IPS DF 6.9 (cell line): ENCODE measurements around the gene TVP23C.
A peak's percentile ranks its signal among the peaks of the same experiment; 100 is the strongest.
"Not testable (repeated sequence)": the region's sequence is repeated elsewhere in the genome, so short reads cannot be mapped to it uniquely, and the experiment has no call there.

Experiments
- DNase-seq: peaks from one replicate; pipeline ENCODE4 v3.0.0-alpha.2; 2013; ENCODE audit warnings: low read depth, low spot score
- H3K27ac ChIP-seq: one replicate; pipeline ENCODE4 v1.5.1; 2013; ENCODE audit warnings: low read length, control low read depth
- H3K27me3 ChIP-seq: 2 replicates; pipeline ENCODE4 v1.6.1; 2013; ENCODE audit warnings: mild to moderate bottlenecking, low read length; ENCODE audit not compliant: control insufficient read depth, insufficient read depth
- H3K36me3 ChIP-seq: 2 replicates; pipeline ENCODE4 v1.6.1; 2013; ENCODE audit warnings: low read length; ENCODE audit not compliant: control insufficient read depth, insufficient read depth
- H3K4me1 ChIP-seq: 2 replicates; pipeline ENCODE4 v1.6.1; 2013; ENCODE audit warnings: low read length; ENCODE audit not compliant: control insufficient read depth, insufficient read depth
- H3K4me3 ChIP-seq: 2 replicates; pipeline ENCODE4 v1.5.1; 2013; ENCODE audit warnings: mild to moderate bottlenecking, low read length
- H3K9me3 ChIP-seq: 2 replicates; pipeline ENCODE4 v1.6.1; 2013; ENCODE audit warnings: low read length, inconsistent platforms; ENCODE audit not compliant: control insufficient read depth, insufficient read depth
- WGBS: extraction: QIAGEN DNeasy Blood & Tissue Kit; methylation state at CpG from one replicate; pipeline ENCODE4 v1.1.7; 2013; ENCODE audit warnings: mixed read lengths, missing lambda C conversion rate; ENCODE audit not compliant: insufficient read length, insufficient coverage; 5-methylcytosine and 5-hydroxymethylcytosine counted together

The TVP23C gene

DNA sequence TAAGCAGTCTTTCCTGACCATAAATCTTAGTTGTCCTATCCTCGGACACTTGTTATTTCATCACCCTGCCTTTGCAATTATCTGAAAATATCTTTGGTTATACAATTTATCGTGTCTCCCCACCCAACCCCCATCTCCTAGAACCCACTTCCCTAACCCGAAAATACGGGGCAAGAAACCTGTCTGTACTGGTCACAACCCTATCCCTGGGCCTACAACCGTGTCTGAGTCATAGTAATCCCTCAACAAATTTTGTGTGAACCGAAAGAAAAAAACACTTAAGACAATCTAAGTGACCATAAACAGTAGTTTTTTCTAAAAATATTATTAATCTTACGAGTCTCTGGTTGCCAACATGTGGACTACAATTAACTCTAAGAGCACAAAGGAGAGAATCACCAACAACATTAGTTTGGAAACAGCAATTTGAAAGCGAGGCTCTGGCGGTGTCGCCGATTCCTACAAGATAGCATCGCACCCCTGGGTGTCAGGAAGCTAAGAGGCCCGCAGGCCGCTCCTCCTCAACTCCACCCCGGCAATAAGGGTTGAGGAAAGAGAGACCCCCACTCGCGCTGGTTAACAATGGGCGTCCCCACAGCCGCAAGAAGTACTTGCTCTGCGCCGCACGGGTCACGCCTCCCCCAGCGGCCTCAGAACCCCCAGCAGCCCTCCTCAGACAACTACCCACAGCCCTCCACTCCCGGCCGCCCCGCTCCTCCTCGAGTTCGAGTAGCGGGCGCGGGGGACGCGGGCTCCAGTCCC lies 489 bp downstream of the TVP23C start:
- H3K27me3 ChIP-seq, H3K4me1 ChIP-seq, DNase-seq, H3K27ac ChIP-seq, H3K9me3 ChIP-seq, H3K36me3 ChIP-seq: not testable (repeated sequence)
- peak overlapping the region; percentile 63; the same call in 1 of the 2 replicates for H3K4me3 ChIP-seq
- WGBS = no CpG with 5 or more reads among the region's 34 CpGs

- DNase-seq, H3K9me3 ChIP-seq, H3K27me3 ChIP-seq, H3K4me3 ChIP-seq, H3K4me1 ChIP-seq, H3K36me3 ChIP-seq, H3K27ac ChIP-seq: not testable (repeated sequence)
- no CpG with 5 or more reads among the region's 10 CpGs for WGBS
Observed at GRCh38 chr17:15561439-15561838, 1.8 kb downstream of the TVP23C start.

DNA sequence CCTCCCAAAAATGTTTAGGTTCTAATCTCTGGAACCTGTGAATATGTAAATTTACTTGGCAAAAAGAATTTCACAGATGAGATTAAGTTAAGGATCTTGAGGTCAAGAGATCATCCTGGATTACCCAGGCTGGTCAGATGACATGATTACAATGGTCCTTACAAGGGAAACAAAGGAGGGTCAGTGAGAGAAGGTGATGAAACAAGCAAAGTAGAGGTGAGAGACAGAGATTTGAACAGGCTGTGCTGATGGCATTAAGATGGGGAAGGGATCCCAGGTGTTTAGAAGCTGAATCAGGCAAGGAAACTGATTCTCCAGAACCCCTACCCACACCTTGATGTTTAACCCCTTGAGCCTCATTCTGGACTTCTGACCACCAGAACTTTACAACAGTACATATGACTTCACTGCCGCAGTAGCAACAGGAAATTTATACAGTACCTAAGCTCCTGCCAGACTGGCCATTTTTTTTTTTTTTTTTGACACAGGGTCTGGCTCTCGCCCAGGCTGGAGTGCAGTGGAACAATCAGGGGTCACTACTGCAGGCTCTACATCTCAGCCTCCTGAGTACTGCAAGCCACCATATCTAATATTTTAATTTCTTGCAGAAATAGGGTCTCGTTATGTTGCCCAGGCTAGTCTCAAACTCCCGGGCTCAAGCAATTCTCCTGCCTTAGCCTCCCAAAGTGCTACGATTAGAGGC lies 4.7 kb downstream of the TVP23C start:
- H3K4me1 ChIP-seq, H3K27ac ChIP-seq, H3K4me3 ChIP-seq, H3K9me3 ChIP-seq, H3K27me3 ChIP-seq, H3K36me3 ChIP-seq, DNase-seq: not testable (repeated sequence)
- no CpG with 5 or more reads among the region's 5 CpGs for WGBS

- WGBS = no CpG with 5 or more reads among the region's 5 CpGs
- not testable (repeated sequence) for H3K4me3 ChIP-seq
Observed at GRCh38 chr17:15557334-15557832, 5.9 kb downstream of the TVP23C start.

DNA sequence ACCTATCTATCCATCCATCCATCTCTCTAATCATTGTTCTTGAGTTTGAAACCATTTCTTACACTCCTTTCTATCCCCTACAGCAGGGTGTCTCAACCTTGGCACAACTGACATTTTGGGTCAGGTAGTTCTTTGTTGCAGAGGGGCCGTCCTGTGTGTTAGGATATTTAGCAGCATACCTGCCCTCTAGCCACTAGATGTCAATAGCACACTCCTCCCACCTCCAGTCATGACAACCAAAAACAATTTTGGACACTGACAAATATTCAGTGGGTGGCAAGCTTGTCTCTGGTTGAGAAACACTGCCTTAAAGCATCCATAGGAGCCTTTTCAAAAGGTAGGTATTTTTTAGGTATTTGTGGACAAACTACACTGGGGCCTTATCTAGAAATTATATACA lies 10.4 kb downstream of the TVP23C start:
- H3K9me3 ChIP-seq, H3K4me3 ChIP-seq, H3K27me3 ChIP-seq, DNase-seq, H3K4me1 ChIP-seq, H3K27ac ChIP-seq, H3K36me3 ChIP-seq: not testable (repeated sequence)
- whole genome bisulfite sequencing = no CpG with 5 or more reads among the region's 1 CpG

More at GRCh38 chr17:15557334-15557832, 5.9 kb downstream of the TVP23C start:
- DNase-seq, H3K4me1 ChIP-seq, H3K27me3 ChIP-seq, H3K9me3 ChIP-seq, H3K36me3 ChIP-seq, H3K27ac ChIP-seq: not testable (repeated sequence)

DNA sequence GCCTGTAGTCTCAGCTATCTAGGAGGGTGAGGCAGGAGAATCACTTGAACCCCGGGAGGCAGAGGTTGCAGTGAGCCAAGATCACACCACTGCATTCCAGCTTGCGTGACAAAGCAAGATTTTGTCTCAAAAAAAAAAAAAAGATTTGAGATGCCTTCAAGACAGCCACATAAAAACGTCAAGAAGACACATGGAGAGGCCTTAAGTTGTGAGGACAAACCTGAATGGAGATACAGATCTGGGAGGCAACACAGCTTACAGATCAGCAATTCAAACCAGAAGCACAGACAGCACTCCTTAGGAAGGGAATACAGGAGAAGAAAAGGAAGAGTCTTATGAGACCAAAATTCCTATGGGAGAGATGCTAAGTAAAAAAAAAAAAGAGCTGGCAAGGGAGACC lies 13.7 kb downstream of the TVP23C start:
- DNase-seq, H3K4me1 ChIP-seq, H3K9me3 ChIP-seq, H3K4me3 ChIP-seq, H3K36me3 ChIP-seq, H3K27ac ChIP-seq, H3K27me3 ChIP-seq: not testable (repeated sequence)
- WGBS = no CpG with 5 or more reads among the region's 3 CpGs

GRCh38 chr17:15546604-15547003 lies 16.7 kb downstream of the TVP23C start:
- not testable (repeated sequence) for H3K27me3 ChIP-seq, H3K4me1 ChIP-seq, H3K4me3 ChIP-seq, H3K36me3 ChIP-seq, DNase-seq, H3K27ac ChIP-seq, H3K9me3 ChIP-seq
- WGBS = no CpG with 5 or more reads among the region's 2 CpGs

DNA sequence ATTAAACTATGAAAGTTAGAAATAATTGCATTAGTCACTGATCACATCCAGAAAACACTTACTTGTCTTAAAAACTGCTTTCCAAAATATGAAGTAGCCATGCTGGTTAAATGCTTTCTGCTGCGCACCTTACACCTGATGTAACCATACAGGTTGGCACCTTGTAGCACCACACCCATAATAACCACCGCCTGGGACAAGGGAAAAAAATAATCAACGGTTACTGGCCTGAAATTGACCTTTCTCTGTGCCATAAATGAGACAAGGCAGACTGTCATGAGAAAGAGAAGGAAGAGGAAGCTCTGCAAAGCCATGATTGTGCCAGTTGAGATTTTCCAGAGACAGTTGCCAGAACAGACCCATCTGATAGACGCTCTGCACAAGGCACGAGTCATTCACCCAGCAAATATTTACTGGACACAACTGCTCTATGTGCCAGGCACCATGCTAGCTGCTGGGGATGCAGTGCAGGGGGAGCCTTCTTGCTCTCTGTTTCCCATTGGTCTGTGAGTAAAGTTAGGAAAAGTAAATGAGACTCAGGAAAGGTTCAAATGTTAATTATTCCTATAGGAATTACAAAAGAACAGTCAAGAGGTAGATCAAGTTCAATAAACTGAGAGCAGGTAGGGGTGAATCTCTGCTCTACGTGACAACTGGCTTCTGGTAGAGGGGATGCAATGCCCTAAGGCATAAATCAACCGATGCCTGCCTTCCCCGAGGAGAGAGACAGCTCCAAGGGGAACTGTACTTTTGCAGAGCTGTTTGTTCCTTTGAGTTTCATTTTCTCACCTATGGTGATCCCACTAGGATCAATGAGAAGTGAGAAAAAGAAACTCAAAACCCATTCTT lies 22.7 kb downstream of the TVP23C start:
- WGBS = no CpG with 5 or more reads among the region's 8 CpGs
- H3K4me1 ChIP-seq, H3K27me3 ChIP-seq, H3K9me3 ChIP-seq, H3K27ac ChIP-seq, DNase-seq, H3K36me3 ChIP-seq, H3K4me3 ChIP-seq: not testable (repeated sequence)

DNA sequence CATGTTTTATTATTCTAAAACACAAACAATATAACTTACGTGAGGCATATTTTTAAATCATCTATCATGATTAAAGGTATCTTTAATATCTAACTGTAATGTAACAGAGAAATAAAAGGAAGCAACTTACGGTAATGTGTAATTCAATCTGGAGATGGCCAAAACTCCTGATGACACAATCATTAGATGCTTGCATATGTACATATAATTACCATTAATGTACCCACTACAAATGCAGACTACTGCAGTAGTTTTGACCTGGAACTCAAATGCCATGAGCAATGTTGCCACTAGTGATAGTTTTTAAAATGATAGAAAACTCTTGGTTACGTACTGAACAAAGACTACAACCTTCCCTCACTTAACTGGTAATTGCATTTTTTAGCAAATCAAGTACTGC lies 30.2 kb downstream of the TVP23C start:
- H3K27ac ChIP-seq, H3K4me3 ChIP-seq, H3K4me1 ChIP-seq, H3K27me3 ChIP-seq, H3K9me3 ChIP-seq, DNase-seq, H3K36me3 ChIP-seq: not testable (repeated sequence)
- no CpG with 5 or more reads among the region's 3 CpGs for WGBS
